GM19240 (cell line): ENCODE measurements around the gene VCP.

Experiments used
- DNase-seq: peaks from one replicate; pipeline ENCODE4 v3.0.0; 2011; ENCODE audit warnings: low spot score; ENCODE audit not compliant: insufficient read length

The VCP gene

DNA sequence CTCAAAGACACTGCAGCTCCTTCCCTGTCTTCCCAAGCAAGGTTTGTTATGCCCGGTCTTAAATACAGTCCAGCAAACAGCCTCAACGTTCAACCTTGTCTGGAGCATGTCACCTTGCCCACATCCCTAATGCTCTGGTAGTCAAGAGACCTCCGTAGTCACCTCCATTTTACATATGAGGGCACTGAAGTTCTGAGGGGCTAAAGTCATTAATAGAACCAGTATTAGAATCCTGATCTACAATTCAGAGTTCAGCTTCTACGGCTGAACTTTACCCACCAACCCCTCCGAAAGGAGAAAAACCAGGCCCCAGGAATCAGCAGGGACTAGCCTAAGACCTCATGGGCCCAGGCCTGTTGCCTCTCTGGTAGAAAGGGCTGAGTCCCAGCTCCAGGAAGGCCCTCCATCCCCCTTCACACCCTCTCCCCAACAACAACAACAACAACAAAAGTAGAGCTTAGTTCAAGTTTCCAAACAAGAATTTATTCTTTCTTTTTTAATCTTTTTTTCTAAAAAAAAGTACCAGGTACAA, 31.3 kb upstream of the VCP start:
- no peak for DNase-seq

- DNase-seq: peak; percentile 93
Measured at GRCh38 chr9:35102769-35103659, 30.6 kb upstream of the VCP start, which contains the start of gene STOML2. TSS of gene STOML2 (minus strand) at chr9:35103131. CDS start at chr9:35103094, 37 bp downstream.

GRCh38 chr9:35102465-35102768, 30.0 kb upstream of the VCP start:
- DNase-seq: no peak

- no peak for DNase-seq
Measured at GRCh38 chr9:35097573-35097972, 25.1 kb upstream of the VCP start.

DNA sequence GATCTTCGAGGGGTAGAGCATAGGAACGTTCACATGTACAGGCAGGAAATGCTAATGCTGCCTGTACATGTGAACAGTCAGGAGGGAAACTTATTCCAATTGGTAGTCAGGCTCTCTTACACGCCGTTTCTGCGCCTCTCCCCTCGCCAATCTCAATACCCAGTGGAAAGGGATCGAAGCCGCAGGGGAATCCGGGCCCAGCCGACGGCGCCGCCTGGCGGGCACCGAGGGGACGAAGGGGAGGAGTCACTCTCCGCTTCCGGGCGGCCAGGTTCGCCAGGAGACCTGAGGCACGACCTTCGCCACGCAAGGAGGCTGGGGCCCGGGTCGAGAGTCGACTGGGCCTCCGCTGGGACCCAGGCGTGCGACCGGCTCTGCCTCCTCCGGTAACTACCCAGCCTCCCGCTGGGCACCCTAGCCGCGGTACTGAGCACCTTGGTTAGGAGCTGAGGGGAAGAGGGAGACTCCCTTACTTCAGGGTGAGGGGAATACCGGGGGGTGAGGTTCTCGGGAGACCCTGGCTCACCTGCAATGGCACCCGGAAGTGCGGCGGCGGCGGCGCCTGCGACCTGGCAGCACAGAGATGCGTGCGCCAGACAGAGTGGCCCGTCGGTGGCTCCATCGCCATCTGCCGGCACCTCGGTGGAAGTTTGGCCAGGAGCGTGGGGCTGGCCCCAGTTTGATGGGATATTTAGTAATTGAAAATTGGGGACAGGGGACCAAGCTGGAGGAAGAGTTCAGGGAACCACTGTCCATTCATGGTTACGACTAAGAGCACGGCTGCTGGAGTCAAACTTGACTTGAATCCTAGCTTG, 23.8 kb upstream of the VCP start, which contains the start of gene PIGO:
TSS of gene PIGO (minus strand) at position 557 of the 815 bp plus-strand sequence. CDS start 1,026 bp downstream, outside the sequence.
- peak; percentile 76 for DNase-seq

- DNase-seq: no peak
Measured at GRCh38 chr9:35091536-35091935, 19.1 kb upstream of the VCP start.

DNA sequence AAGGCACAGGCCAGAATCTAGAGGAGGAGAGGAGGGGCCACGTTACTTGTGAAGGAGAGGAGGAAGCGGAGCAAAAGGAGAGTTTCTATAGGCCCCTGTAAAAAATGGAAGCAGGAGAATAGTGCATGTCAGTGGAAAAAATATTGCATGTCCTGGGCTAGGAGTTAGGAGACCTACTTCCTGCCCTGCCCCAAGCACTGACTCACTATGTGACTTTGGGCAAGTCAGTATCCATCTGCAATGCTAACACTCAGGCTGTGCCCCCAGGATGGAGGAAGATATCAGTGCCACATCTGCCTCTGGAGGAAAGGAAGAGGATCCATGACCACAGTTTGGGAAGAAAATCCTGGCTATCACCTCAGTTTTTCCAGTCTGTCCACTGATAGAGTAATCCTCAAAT, 17.0 kb upstream of the VCP start:
- no peak for DNase-seq

GRCh38 chr9:35085078-35085477, 12.7 kb upstream of the VCP start:
- no peak for DNase-seq

DNA sequence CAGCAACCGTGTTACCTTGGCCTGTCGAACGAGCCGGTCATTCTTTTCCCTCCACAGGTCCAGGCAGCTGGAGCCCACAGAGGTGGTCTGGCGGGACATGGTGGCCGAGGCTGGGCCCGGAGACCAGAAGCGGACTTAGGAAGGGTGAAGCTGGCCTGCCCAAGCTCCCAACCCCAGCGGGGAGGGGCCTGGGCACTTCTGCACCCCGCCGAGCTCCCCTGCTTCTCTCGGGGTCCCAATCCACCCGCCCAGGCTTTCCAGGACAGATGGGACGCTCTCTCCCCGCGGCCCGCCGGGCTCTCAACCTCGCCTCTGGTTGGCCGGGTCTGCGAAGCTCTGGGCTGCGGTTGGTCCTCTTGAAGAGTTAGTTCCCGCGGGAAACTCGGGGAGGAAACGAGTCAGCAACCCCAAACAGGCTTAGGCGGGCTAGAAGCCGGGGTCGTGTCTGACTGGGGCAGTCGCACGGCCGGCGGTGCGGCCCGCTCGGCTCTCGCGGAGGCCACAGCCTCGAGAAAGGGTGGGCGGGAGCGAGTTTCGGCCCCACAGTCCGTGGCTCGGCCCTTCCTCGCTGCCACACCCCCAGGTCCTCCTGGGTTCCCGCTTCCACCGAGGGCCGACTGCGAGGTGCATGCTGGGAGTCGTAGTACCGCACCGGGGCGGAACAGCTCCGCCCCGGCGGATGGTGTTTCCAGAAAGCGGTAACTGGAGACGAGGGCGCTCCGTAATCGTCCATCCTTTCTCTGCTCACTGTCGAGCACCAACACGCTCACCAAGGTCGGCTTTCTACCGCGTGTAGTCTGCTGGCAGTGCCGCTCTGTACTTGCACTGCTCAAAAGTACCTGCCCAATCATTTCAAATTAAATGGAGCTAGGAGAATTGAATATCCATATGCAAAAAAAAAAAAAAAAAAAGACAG, 7.3 kb upstream of the VCP start, which contains the start of gene FANCG:
TSS of gene FANCG (minus strand) at position 517 of the 916 bp plus-strand sequence. CDS start at position 99, 418 bp downstream.
- DNase-seq: peak; percentile 71

DNA sequence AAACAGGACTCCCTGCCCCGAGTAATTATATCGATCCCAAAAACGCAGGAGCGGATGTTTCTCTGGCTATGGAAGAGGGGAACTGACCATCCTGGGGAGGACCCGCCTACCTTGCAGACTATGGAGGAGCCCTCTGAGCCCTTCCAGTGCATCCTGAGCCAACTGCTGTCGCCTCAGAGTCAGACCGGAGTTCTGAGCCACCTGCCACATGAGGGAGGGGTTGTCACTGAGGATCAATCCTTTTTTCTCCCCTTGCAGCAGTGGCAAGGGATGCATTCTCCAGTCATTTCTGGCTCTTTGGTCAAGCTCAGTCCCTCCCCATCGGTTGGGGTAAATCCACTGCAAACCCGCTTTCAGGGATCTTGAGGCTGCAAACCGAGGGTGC, 6.6 kb upstream of the VCP start:
- DNase-seq: no peak

DNA sequence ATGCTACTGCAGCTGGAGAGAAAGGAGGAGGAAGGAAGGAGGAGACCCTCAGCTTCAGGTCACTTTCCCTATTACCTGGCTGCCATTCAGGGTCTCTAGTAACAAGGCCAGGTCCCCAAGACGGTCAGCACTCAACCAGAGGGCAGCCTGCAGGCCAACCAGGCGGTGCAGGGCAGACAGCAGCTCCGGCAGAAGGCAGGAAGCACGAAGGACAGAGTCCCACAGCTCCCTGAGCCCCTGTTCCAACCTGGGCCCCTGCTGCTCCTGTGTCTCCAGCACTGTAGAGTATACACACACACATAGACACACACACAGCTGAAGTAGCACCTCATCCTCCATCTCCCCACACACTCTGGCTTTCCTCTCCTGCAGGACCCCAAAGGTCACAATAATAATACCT, 5.6 kb upstream of the VCP start:
- no peak for DNase-seq

- DNase-seq: no peak
Measured at GRCh38 chr9:35076848-35077247, 4.4 kb upstream of the VCP start.

DNA sequence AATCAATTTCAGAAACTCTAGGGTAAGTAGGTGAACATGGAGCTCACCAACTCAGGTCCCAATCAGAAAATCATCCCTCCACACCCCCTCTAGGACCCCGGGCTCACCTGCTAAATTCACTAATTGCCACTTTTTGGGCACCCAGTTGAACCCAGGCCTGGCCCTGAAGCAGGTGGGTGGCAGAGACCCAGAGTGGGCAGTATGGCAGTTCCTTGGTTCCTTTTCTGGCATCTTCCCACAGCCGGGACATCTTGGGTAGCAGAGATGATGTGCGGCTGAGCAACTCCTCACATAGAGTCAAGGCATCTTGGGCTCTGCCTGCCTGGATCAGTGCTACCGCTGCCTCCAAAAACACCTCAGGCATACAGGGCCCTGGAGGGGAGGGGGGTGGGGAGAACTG, 2.9 kb upstream of the VCP start:
- no peak for DNase-seq

DNA sequence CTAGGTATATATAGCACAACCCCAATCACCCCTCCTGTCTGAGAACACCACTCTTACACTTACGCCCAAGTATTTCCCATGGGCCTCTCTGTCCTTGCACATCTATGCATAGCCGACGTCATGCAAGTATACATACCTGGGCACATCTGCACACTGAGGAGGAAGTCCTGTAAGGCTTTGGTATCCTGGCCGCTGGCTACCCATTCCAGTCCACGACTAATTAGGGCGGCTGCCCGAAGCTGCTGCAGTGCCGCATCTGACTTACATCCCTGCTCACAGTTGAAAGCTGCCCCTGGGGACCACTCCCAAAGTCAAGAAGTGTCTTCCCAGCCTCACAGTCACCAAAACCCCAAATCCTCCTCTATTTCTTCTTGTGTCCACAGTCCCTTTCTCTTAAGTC, 2.4 kb upstream of the VCP start:
- no peak for DNase-seq

DNA sequence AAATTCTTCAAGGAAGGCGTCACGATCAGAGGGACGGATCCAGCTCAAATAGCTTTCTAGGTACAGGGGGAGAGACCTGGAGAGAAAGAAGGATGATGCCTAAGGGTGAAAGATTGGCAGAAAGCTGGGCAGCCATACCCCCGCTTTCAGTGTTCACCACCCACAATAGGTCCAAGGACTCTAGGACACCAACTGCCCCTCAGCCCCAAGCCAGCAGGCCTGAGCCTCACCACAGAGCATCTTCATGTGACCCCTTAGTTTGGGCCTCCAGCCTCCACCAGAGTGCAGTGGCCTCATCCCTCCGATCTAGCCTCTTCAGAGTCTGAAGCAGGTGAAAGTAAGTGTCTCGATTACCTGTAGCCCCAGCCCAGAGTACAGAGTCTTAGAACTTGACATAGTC, 1.7 kb upstream of the VCP start:
- no peak for DNase-seq

DNA sequence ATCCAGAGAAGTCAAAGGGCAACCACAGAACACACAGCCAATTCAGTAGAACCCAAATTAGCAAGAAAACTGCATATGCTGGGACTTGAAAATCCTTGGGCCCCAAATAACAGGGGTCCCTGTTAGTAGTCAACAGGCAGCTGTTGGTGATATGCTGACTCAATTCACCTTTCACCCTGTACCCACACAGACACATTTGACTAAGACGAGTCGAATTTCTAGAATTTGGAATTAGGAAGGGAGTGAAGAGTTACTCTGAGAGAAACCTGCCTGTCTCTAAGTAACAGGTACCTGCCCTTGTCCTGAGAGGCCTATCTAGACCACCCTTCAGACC, 821 bp upstream of the VCP start:
- no peak for DNase-seq

DNA sequence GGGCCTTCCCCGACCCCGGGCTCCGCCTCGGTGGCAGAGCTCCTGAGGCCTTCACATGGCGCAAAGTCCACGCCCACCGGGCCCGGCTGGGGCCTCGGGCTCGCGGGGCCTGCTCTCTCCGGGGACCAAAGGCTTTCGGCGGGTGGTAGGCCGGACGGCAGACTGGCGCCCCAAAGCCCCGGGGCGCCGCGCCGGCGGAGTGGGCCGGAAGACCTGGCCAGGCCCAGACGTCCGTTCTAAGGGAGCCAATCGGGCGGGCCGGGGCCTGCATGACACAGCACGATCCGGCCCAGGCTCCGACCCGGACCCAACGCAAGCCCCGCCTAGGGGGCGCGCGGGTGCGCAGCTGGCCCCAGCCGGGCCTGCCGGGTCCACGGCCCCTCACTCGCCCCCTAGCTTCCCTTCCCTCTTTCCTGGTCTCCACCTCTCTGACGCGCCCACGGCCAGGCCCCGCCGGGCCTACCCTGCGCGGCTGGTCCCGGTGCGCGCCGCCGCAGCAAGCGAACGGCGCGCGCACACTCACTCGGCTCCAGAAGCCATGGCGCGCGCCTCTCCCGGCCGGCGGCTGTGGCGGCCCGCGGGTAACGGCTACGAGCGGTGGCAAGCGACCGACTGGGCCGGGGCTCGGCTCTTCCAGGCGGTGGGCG, 488 bp downstream of the VCP start:
- DNase-seq: peak; percentile 50

DNA sequence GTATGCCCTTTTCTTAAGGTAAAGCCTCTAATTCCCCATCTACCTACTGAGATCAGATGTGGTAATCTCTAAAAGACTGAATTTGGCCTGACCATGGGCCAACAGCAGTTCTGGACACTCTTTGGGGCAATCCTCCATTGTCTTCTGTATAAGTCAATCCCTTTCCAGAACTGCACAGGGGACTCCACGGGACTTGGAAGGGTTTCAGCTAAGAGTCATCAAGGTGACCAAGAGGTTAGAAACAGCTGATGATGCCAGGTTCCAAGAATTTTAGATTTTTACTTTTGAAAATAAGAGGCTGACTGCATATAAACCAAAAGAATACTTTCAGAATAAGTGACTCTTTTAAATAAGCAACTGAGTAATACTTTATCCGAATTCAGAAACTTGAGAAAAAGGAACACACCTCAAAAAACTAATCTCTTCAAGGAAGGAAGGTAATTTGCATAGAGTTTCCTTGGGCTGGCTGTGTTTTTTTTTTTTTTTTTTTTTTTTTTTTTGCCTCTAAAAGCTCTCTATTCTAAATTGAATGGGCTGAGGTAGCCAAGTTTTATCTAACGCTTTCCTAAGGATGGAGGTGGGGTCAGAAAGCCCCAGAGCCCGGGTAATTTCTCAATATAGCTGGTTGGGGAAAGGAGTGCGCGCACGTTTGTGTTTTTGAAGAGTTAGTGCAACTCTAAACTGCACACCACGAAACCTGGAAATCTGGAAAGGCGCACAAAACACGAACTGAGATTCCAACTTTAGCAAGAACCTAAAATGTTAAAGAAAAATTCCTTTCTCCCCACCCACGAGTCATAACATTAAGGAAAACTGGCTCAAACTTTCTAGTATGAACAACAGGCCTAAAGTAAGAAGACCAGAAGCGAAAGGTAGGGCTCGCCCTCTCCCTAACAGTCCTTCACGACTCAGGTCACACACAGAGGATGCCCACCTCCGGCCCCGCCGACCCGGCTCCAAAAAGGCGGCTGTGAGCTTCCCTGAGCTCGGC, 1.3 kb downstream of the VCP start:
- DNase-seq: no peak

DNA sequence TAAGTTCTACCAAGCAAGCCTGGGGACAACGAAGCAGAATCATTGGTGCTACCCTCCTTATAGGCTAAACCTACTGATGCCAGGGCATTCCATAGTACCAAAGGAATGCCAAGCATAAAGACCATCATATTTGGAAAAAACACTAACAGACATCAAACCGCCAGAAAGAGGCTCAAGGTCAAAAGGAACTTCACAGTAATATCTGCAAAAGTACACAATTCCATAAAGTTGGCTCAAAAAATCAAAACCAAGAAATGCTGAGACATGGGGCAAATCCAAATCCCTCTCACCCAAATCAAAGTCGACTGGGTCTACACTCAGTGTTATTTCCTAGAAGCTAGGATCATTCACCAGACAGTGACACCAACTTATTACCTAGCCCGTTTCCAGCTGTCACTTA, 3.4 kb downstream of the VCP start:
- no peak for DNase-seq
